ENCODE results near the gene ITPRIPL1. TPM values are rescaled to one million over a fixed set of nuclear protein-coding genes. Genes with fewer than 3 reads are reported as not detected.

The ITPRIPL1 gene
- polyA plus RNA-seq, 1 of the 3 experiments (the other 2 are of a cell fraction), result 5.0 TPM

GRCh38 chr2:96326990-96327820 is 2.1 kb downstream of the ITPRIPL1 start (continued):
- no peak for TF ChIP-seq JUND (IDR thresholded peaks at IDR 0.05)
- no peak for TF ChIP-seq RCOR1 (IDR thresholded peaks at IDR 0.05; ENCODE audit: low read length)

- WGBS (ENCODE audit: low lambda C conversion rate), result 41% methylated on average over 1 of the region's 1 CpG
These were observed 4.3 kb downstream of the ITPRIPL1 start for GRCh38 chr2:96329456-96329855.

GRCh38 chr2:96329874-96330273 is 4.8 kb downstream of the ITPRIPL1 start:
- no peak for DNase-seq
- Histone ChIP-seq H3K4me3 (ENCODE audit: low read depth in 2 of 2, low read length in 1 of 2) (no peak overlapping the region), H3K79me2 (ENCODE audit: insufficient read depth) (peaks cover 10% of the 10 kb centered on the region), H4K20me1 (ENCODE audit: insufficient read depth) (no peaks in the 10 kb centered on the region), H2AFZ (ENCODE audit: low read depth) (no peak overlapping the region), H3K36me3 (replicated peaks in 1 of 2; ENCODE audit: control insufficient read depth in 1 of 2, insufficient read depth in 2 of 2, low read length in 1 of 2) (peaks cover 0 to 5% of the 10 kb centered on the region in 2 experiments), H3K4me1 (ENCODE audit: control insufficient read depth in 1 of 2, insufficient read depth in 2 of 2, low read depth in 1 of 2, low read length in 1 of 2) (peaks cover 8 to 10% of the 10 kb centered on the region in 2 experiments; a peak in 1 of 4 replicates), H3K27ac (ENCODE audit: low read depth in 2 of 2, low read length in 1 of 2) (peak overlapping the region in 1 of 2 experiments; percentile 84; a peak in 2 of 4 replicates), H3K9ac (no peak overlapping the region), H3K9me2 (no peaks in the 10 kb centered on the region), H3F3A (replicated peaks; ENCODE audit: insufficient read depth) (peaks cover 14% of the 10 kb centered on the region), H3K27me3 (ENCODE audit: insufficient read depth) (no peaks in the 10 kb centered on the region), H3K9me3 (no peaks in the 10 kb centered on the region), H3K4me2 (no peak overlapping the region; the same call in 1 of the 2 replicates)
- ChIA-PET POLR2A (no interaction called here), CTCF (interaction anchor here (1.3 kb wide), 1 partner anchor 179 kb away, joined by 4 read pairs; no protein-coding TSS in a partner anchor)
- WGBS (ENCODE audit: low lambda C conversion rate), result 97% methylated on average over 6 of the region's 6 CpGs
- TF ChIP-seq RFX5 (IDR thresholded peaks at IDR 0.05; ENCODE audit: low read length), result no peak
- TF ChIP-seq RCOR1 (IDR thresholded peaks at IDR 0.05; ENCODE audit: low read length), result no peak
- no peak for TF ChIP-seq ELF1 (IDR thresholded peaks at IDR 0.05)
- no peak for TF ChIP-seq GABPA (IDR thresholded peaks at IDR 0.05; ENCODE audit: low read depth)
- no peak for TF ChIP-seq FOXJ3 (CRISPR knock-in tag; IDR thresholded peaks at IDR 0.05)
- no peak for TF ChIP-seq REST (IDR thresholded peaks at IDR 0.05; ENCODE audit: low read depth, low read length)
- TF ChIP-seq RXRA (IDR thresholded peaks at IDR 0.05; ENCODE audit: borderline replicate concordance, low read depth), result no peak
- TF ChIP-seq SMC3 (IDR thresholded peaks at IDR 0.05; ENCODE audit: low read depth, low read length), result no peak
- TF ChIP-seq NRF1 (IDR thresholded peaks at IDR 0.05; ENCODE audit: low read depth, low read length), result no peak
- TF ChIP-seq MEF2A (IDR thresholded peaks at IDR 0.05; ENCODE audit: borderline replicate concordance, low read depth), result no peak
- TF ChIP-seq PBX3 (IDR thresholded peaks at IDR 0.05), result no peak
- no peak for TF ChIP-seq SIN3A (IDR thresholded peaks at IDR 0.05; ENCODE audit: borderline replicate concordance, low read depth, low read length)
- TF ChIP-seq FOXM1 (IDR thresholded peaks at IDR 0.05; ENCODE audit: low read depth), result no peak

More at GRCh38 chr2:96329456-96329855, 4.3 kb downstream of the ITPRIPL1 start:
- no peaks in the 10 kb centered on the region for H3K9me2 ChIP-seq
- DNase-seq, result no peak
- ChIA-PET CTCF (interaction anchor here (1.3 kb wide), 1 partner anchor 180 kb away, joined by 4 read pairs; no protein-coding TSS in a partner anchor), POLR2A (no interaction called here)
- H3K9me3 ChIP-seq, result no peaks in the 10 kb centered on the region
- H3K4me1 ChIP-seq (ENCODE audit: control insufficient read depth in 1 of 2, insufficient read depth in 2 of 2, low read depth in 1 of 2, low read length in 1 of 2), result peaks cover 8 to 14% of the 10 kb centered on the region in 2 experiments; a peak in 1 of 4 replicates
- H4K20me1 ChIP-seq (ENCODE audit: insufficient read depth), result no peaks in the 10 kb centered on the region
- no peak overlapping the region for H3K4me3 ChIP-seq (ENCODE audit: low read depth in 2 of 2, low read length in 1 of 2)
- H3K27me3 ChIP-seq (ENCODE audit: insufficient read depth), result no peaks in the 10 kb centered on the region
- no peak overlapping the region for H3K9ac ChIP-seq
- peaks cover 0 to 5% of the 10 kb centered on the region in 2 experiments for H3K36me3 ChIP-seq (replicated peaks in 1 of 2; ENCODE audit: control insufficient read depth in 1 of 2, insufficient read depth in 2 of 2, low read length in 1 of 2)
- H3K27ac ChIP-seq (ENCODE audit: low read depth in 2 of 2, low read length in 1 of 2), result peak overlapping the region in 1 of 2 experiments; percentile 84; a peak in 2 of 4 replicates
- H3K79me2 ChIP-seq (ENCODE audit: insufficient read depth), result peaks cover 6% of the 10 kb centered on the region; the same call in 1 of the 2 replicates
- no peak overlapping the region for H2AFZ ChIP-seq (ENCODE audit: low read depth)
- peaks cover 14% of the 10 kb centered on the region for H3F3A ChIP-seq (replicated peaks; ENCODE audit: insufficient read depth)
- H3K4me2 ChIP-seq, result peak overlapping the region; percentile 51; the same call in 1 of the 2 replicates
- TF ChIP-seq YY1 (IDR thresholded peaks at IDR 0.05; ENCODE audit: low read depth) (peak; percentile 49; the same call in 1 of the 2 replicates), FOXJ3 (CRISPR knock-in tag; IDR thresholded peaks at IDR 0.05) (no peak), EP300 (IDR thresholded peaks at IDR 0.05; ENCODE audit: borderline replicate concordance in 1 of 2, low read depth in 1 of 2, low read length in 1 of 2) (peak in 1 of 2 experiments; percentile 17; a peak in 1 of 4 replicates), RXRA (IDR thresholded peaks at IDR 0.05; ENCODE audit: borderline replicate concordance, low read depth) (peak; percentile 39; the same call in 1 of the 2 replicates), NFIC (IDR thresholded peaks at IDR 0.05; ENCODE audit: borderline replicate concordance) (peak; percentile 89), MAX (IDR thresholded peaks at IDR 0.05; ENCODE audit: low read depth) (peak; percentile 37; the same call in 1 of the 2 replicates), JUND (IDR thresholded peaks at IDR 0.05) (0 out of 2 replicates have a peak, but pooled peaks have one; percentile 23), GABPA (IDR thresholded peaks at IDR 0.05; ENCODE audit: low read depth) (no peak), TAF1 (IDR thresholded peaks at IDR 0.05; ENCODE audit: borderline replicate concordance, low read depth, low read length) (no peak), NRF1 (IDR thresholded peaks at IDR 0.05; ENCODE audit: low read depth, low read length) (no peak), FOSL2 (IDR thresholded peaks at IDR 0.05; ENCODE audit: borderline replicate concordance, low read depth) (peak; percentile 12; the same call in 1 of the 2 replicates), TCF12 (IDR thresholded peaks at IDR 0.05) (peak; percentile 50)
